ENCODE measurements around the gene GCNA.
"Not testable (repeated sequence)": the region's sequence is repeated elsewhere in the genome, so short reads cannot be mapped to it uniquely, and the experiment has no call there.

Gene GCNA

GRCh38 chrX:71581210-71581609 lies 3.0 kb downstream of the GCNA start:
- H3F3A ChIP-seq (ENCODE audit: insufficient read depth, low read length): no peaks in the 10 kb centered on the region
- no peaks in the 10 kb centered on the region for H3K9me3 ChIP-seq (replicated peaks; ENCODE audit: insufficient read depth, low read length)
- no peak overlapping the region for H3K27ac ChIP-seq (ENCODE audit: low read length)
- H3K9ac ChIP-seq (ENCODE audit: low read length): no peak overlapping the region
- H3K27me3 ChIP-seq (replicated peaks; ENCODE audit: insufficient read depth, low read length): no peaks in the 10 kb centered on the region
- H3K79me2 ChIP-seq (ENCODE audit: low read length): no peaks in the 10 kb centered on the region
- no peaks in the 10 kb centered on the region for H3K36me3 ChIP-seq (replicated peaks; ENCODE audit: insufficient read depth, low read length)
- H3K4me1 ChIP-seq (ENCODE audit: low read length): no peaks in the 10 kb centered on the region
- no peak overlapping the region for H3K4me3 ChIP-seq (ENCODE audit: low read length)
- no peak overlapping the region for H2AFZ ChIP-seq (ENCODE audit: low read length)
- no peaks in the 10 kb centered on the region for H3K9me2 ChIP-seq (replicated peaks; ENCODE audit: insufficient read depth, low read length)
- TF ChIP-seq CTCF (IDR thresholded peaks at IDR 0.05; ENCODE audit: low read length): no peak
- TF ChIP-seq EZH2phosphoT487 (IDR thresholded peaks at IDR 0.05; ENCODE audit: low read length): no peak
- TF ChIP-seq EZH2 (optimal IDR thresholded peaks at IDR 0.05; ENCODE audit: low read depth, low read length): no peak
- H3K4me2 ChIP-seq (ENCODE audit: low read depth, low read length): no peak overlapping the region
- no peak for DNase-seq
- H4K20me1 ChIP-seq (ENCODE audit: insufficient read depth, low read length): no peaks in the 10 kb centered on the region

- no peaks in the 10 kb centered on the region for H3K4me1 ChIP-seq (ENCODE audit: low read length)
- H3K27me3 ChIP-seq (replicated peaks; ENCODE audit: insufficient read depth, low read length): no peaks in the 10 kb centered on the region
- no peak overlapping the region for H3K4me3 ChIP-seq (ENCODE audit: low read length)
- no peak overlapping the region for H3K9ac ChIP-seq (ENCODE audit: low read length)
- no peaks in the 10 kb centered on the region for H3K79me2 ChIP-seq (ENCODE audit: low read length)
- H3K36me3 ChIP-seq (replicated peaks; ENCODE audit: insufficient read depth, low read length): no peaks in the 10 kb centered on the region
- H2AFZ ChIP-seq (ENCODE audit: low read length): no peak overlapping the region
- H3K27ac ChIP-seq (ENCODE audit: low read length): no peak overlapping the region
- TF ChIP-seq EZH2 (optimal IDR thresholded peaks at IDR 0.05; ENCODE audit: low read depth, low read length) (no peak), CTCF (IDR thresholded peaks at IDR 0.05; ENCODE audit: low read length) (no peak), EZH2phosphoT487 (IDR thresholded peaks at IDR 0.05; ENCODE audit: low read length) (no peak)
- no peak for DNase-seq
- H4K20me1 ChIP-seq (ENCODE audit: insufficient read depth, low read length): no peaks in the 10 kb centered on the region
- H3K9me3 ChIP-seq (replicated peaks; ENCODE audit: insufficient read depth, low read length): no peaks in the 10 kb centered on the region
- H3K9me2 ChIP-seq (replicated peaks; ENCODE audit: insufficient read depth, low read length): no peaks in the 10 kb centered on the region
- no peaks in the 10 kb centered on the region for H3F3A ChIP-seq (ENCODE audit: insufficient read depth, low read length)
- H3K4me2 ChIP-seq (ENCODE audit: low read depth, low read length): no peak overlapping the region
Observed at GRCh38 chrX:71586929-71587328, 8.7 kb downstream of the GCNA start.

- H3K4me1 ChIP-seq (ENCODE audit: low read length); H3K27ac ChIP-seq (ENCODE audit: low read length); H3K9me3 ChIP-seq (replicated peaks; ENCODE audit: insufficient read depth, low read length); H2AFZ ChIP-seq (ENCODE audit: low read length); H3K36me3 ChIP-seq (replicated peaks; ENCODE audit: insufficient read depth, low read length); H3K9me2 ChIP-seq (replicated peaks; ENCODE audit: insufficient read depth, low read length); H3F3A ChIP-seq (ENCODE audit: insufficient read depth, low read length); H3K79me2 ChIP-seq (ENCODE audit: low read length); H3K4me3 ChIP-seq (ENCODE audit: low read length); H3K9ac ChIP-seq (ENCODE audit: low read length); DNase-seq; H3K27me3 ChIP-seq (replicated peaks; ENCODE audit: insufficient read depth, low read length); H3K4me2 ChIP-seq (ENCODE audit: low read depth, low read length); H4K20me1 ChIP-seq (ENCODE audit: insufficient read depth, low read length): not testable (repeated sequence)
Observed at GRCh38 chrX:71593210-71593609, 15.0 kb downstream of the GCNA start.

GRCh38 chrX:71599965-71600364 lies 21.7 kb downstream of the GCNA start:
- H3K4me2 ChIP-seq (ENCODE audit: low read depth, low read length): no peak overlapping the region
- H3K27me3 ChIP-seq (replicated peaks; ENCODE audit: insufficient read depth, low read length): no peaks in the 10 kb centered on the region
- H3K9me3 ChIP-seq (replicated peaks; ENCODE audit: insufficient read depth, low read length): no peaks in the 10 kb centered on the region
- H4K20me1 ChIP-seq (ENCODE audit: insufficient read depth, low read length): no peaks in the 10 kb centered on the region
- TF ChIP-seq EZH2 (optimal IDR thresholded peaks at IDR 0.05; ENCODE audit: low read depth, low read length): no peak
- no peaks in the 10 kb centered on the region for H3K36me3 ChIP-seq (replicated peaks; ENCODE audit: insufficient read depth, low read length)
- no peaks in the 10 kb centered on the region for H3K4me1 ChIP-seq (ENCODE audit: low read length)
- no peaks in the 10 kb centered on the region for H3K79me2 ChIP-seq (ENCODE audit: low read length)
- no peaks in the 10 kb centered on the region for H3F3A ChIP-seq (ENCODE audit: insufficient read depth, low read length)
- no peaks in the 10 kb centered on the region for H3K9me2 ChIP-seq (replicated peaks; ENCODE audit: insufficient read depth, low read length)
- H2AFZ ChIP-seq (ENCODE audit: low read length): no peak overlapping the region
- no peak overlapping the region for H3K9ac ChIP-seq (ENCODE audit: low read length)
- no peak overlapping the region for H3K4me3 ChIP-seq (ENCODE audit: low read length)
- no peak overlapping the region for H3K27ac ChIP-seq (ENCODE audit: low read length)
- no peak for DNase-seq
